Amniotic epithelial cell (primary cell): ENCODE results near the gene ZNF273.
"Not testable (repeated sequence)": the region's sequence is repeated elsewhere in the genome, so short reads cannot be mapped to it uniquely, and the experiment has no call there.

Experiments used
- DNase-seq: peaks from one replicate; pipeline ENCODE4 v3.0.0-alpha.2; 2010; ENCODE audit warnings: low read depth

Gene ZNF273

DNA sequence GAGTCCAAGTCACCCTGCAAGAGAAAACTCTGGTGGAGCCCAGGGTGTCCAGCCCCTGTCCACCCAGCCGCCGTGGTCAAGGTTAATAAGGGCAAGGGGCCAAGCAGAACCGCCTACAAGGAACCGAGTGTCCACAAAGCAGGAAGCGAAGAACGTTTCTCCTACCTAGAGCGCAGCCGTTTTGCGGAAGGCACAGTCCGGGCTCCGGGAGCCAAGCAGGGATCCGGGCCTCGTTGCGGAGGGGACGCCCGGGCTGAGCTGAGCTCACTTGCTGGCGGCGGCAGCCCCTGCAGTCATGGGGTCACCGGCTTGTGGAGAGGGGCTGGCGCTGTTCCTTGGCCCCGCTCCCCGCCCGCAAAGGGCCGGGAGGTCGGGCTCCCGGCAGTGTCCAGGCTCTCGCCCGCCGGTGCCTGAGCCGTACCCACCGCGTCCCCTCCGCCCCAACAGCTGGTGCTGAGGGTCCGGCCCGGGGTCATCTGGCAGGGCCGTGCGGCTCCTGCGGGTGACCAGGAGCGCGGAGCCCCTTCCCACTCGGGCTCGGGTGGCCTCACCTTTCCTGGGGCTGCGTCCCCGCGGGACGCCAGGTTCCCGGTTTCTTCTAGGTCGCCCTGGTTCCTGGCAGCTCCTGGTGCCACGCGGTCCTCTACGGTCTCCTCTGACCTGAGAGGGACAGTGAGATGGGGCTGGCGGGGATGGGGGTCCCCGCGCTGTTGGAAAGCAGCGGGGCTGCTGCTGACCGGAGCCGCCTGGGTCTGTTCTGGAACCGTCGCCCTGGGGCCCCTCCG is 14.0 kb upstream of the ZNF273 start:
- no peak for DNase-seq

- DNase-seq: no peak
These were observed 13.3 kb upstream of the ZNF273 start for GRCh38 chr7:64889686-64890162.

DNA sequence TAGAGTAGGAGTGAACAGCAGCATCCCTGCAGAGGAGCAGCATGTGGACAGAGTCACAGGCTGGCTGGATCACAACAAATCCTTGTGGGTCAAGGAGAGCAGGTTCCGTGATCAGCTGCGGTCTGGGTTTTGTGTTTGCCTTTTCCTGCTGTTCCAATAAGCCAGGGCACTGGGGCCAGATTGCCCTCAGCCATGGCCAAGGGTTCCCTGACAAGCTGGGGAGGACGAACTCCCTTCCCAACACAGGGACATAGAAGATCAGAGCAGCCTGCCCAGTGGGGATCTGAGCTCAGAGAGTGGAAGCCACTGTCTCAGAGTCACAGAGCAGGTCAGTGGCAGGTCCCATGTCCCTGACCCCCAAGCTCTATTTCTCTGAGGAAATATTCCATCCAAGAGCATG is 12.8 kb upstream of the ZNF273 start:
- not testable (repeated sequence) for DNase-seq

- no peak for DNase-seq
These were observed 12.2 kb upstream of the ZNF273 start for GRCh38 chr7:64890761-64891362.

DNA sequence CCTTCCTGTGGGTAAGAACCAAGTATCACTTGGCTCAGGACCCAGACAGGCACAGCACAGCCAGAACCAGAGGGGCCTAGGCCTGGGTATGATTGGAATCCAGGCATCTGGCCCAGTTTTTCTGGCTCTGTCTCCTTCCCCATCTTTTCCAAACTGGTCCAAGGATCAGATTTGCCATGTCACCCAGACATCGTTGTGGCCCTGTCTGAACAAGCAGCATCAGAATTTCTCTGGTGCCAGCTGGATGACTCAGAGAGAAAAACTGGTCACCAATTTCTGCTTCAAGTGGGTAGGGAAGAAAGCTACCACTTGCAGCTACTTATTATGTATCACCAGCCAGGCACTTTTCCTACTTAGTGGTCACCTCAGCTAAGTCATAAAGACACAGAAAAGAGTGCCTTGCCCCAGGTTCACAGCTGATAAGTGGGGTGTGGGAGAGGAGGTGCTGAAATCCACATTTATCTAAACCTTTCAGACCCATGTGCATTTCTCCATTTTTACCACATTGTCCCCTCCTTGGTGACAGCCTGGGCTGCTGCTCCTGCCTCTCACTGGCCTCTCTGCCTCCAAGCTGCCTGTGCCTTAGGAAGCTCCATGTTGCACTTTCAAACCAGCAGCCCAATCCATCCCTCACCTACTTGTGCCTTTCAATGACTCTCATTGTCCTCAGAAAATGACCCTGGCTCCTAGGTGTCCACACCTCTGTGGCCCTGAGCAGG is 11.6 kb upstream of the ZNF273 start:
- not testable (repeated sequence) for DNase-seq

- no peak for DNase-seq
These were observed 11.0 kb upstream of the ZNF273 start for GRCh38 chr7:64892116-64892515.

- no peak for DNase-seq
These were observed 10.3 kb upstream of the ZNF273 start for GRCh38 chr7:64892666-64893309.

- DNase-seq: no peak
These were observed 9.7 kb upstream of the ZNF273 start for GRCh38 chr7:64893401-64893800.

GRCh38 chr7:64902461-64902805 is 640 bp upstream of the ZNF273 start:
- DNase-seq: not testable (repeated sequence)

DNA sequence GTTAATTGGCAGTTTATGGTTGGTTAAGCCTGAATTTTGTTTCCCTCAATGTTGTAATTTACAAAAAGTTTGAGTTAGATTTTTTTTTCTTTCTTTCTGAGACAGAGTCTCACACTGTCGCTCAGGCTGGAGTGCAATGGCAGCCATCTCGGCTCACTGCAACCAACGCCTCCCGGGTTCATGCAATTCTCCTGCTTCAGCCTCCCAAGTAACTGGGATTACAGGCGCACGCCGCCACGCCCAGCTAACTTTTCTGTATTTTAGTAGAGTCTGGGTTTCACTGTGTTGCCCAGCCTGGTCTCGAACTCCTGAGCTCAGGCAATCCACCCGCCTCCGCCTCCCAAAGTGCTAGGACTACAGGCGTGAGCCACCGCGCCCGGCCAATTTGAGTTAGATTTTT is 935 bp downstream of the ZNF273 start:
- no peak for DNase-seq

GRCh38 chr7:64905133-64905532 is 2.1 kb downstream of the ZNF273 start:
- no peak for DNase-seq

GRCh38 chr7:64905547-64905946 is 2.5 kb downstream of the ZNF273 start:
- no peak for DNase-seq

DNA sequence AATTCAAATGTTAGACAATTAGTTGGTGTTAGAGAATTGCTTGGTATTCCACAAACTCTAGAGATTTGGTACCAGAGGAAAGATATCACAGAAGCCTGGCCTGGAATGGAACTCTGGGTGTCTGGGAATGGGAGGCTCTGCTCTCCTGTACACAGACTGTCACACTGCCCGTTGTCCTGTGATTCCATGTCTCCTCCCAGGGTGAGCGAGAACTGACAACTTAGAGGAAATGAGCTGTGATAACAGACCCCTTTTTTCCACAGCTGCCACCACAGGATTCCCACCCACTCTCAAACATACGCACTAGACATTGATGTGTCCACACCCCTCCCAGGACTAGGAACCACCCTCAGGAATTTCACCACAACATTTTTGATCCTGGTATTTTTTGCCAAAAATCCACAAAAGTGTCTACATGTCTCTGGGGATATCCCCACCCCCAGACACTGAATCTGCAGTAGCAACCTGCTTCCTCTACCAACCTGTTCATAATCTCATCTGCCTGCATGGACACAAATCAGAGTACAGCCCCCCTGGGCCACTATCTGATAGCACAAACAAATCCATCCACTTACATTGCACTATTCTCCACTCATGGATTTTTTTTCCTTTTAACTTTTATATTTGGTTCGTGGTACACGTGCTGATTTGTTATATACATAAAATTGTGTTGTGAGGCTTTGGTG is 4.7 kb downstream of the ZNF273 start:
- DNase-seq: peak; percentile 43

GRCh38 chr7:64908358-64908757 is 5.3 kb downstream of the ZNF273 start:
- DNase-seq: no peak

GRCh38 chr7:64914557-64914956 is 11.5 kb downstream of the ZNF273 start:
- no peak for DNase-seq

DNA sequence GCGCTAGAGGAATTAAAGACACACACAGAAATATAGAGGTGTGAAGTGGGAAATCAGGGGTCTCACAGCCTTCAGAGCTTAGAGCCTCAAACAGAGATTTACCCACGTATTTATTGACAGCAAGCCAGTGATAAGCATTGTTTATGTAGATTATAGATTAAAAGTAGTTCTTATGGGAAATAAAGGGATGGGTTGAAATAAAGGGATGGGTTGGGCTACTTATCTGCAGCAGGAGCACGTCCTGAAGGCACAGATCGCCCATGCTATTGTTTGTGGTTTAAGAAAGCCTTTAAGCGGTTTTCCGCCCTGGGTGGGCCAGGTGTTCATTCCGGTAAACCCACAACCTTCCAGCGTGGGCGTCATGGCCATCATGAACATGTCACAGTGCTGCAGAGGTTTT is 12.2 kb downstream of the ZNF273 start:
- not testable (repeated sequence) for DNase-seq

GRCh38 chr7:64928252-64929187 is 25.4 kb downstream of the ZNF273 start:
- DNase-seq: not testable (repeated sequence)

- no peak for DNase-seq
These were observed 31.4 kb downstream of the ZNF273 start for GRCh38 chr7:64934478-64934877.

DNA sequence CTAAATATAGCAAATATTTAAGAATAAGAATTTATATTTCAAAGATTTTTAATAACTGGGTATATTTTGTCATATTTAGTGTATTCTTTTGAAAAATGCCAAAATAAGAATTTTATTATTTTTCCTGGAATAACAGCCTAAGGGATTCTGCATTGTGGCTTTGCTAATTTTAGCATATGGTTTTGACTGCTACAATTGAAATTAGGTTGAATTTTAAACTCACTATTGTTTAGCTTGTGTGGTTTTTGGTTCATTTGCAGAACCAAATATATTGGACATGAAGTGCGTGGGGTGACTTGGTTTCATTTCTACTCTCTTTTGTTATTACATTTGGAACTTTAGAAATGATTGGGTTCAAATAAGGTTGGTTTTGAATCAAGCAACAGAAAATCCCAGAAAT is 35.5 kb downstream of the ZNF273 start:
- DNase-seq: no peak

- DNase-seq: not testable (repeated sequence)
These were observed 36.9 kb downstream of the ZNF273 start for GRCh38 chr7:64940021-64940420.
